SHP77 (cell line): Measurements from ENCODE around the gene CHD9.

ENCODE experiments used
- DNase-seq, 2 experiments: peaks; one replicate each; lab custom pipeline; 2025; lab: John Stamatoyannopoulos, UW

The CHD9 gene

GRCh38 chr16:53372992-53373871 is 318.4 kb downstream of the CHD9 start:
- DNase-seq = no peak

DNA sequence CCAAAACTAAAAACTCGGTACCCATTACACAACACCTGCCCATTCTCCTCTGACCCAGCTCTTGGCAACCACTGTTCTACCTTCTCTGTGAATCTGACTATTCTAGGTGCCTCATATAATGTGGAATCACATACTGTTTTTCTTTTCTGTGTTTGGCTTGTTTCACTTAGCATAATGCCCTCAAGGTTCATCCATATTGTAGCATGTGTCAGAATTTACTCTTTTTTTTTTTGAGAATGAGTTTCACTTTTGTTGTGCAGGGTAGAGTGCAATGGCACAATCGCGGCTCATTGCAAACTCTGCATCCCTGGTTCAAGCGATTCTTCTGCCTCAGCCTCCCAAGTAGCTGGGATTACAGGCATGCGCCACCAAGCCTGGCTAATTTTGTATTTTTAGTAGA is 320.0 kb downstream of the CHD9 start:
- DNase-seq = no peak

DNA sequence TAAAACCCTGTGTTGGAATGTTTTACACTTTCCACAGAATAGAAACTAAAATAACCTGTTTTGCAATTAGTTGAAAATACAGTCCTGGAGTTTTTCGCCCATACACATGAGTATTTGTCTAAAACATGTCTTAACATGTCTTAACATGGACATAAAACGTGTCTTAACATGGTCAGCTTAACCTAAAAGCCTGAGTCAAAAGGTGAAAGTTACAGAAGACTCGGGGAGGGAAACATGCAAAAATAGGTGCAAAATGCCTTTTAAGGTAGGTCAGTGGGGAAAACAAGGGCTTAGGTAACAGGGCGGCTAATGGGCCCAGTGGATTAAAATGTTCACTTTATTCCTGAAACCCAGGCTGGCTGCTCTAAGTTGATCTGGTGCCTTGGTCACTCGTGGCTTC is 323.3 kb downstream of the CHD9 start:
- DNase-seq = no peak
